GM21360 (cell line): Measurements from ENCODE around the gene CUL4B.
A peak's percentile ranks its signal among the peaks of the same experiment; 100 is the strongest.
"Not testable (repeated sequence)": the region's sequence is repeated elsewhere in the genome, so short reads cannot be mapped to it uniquely, and the experiment has no call there.

Experiments used
- ATAC-seq: cut with Tn5 transposase; IDR thresholded peaks from one replicate; pipeline ENCODE4 v1.9.1; 2021; ENCODE audit warnings: mild to moderate bottlenecking, moderate library complexity; ENCODE audit not compliant: unreplicated experiment

CUL4B gene

GRCh38 chrX:120560842-120561633 is at the start of gene CUL4B:
Gene CUL4B, minus strand, starts transcription at chrX:120560962. Its CDS starts 324 bp downstream, at chrX:120560638.
- peak; percentile 78 for ATAC-seq

- ATAC-seq = peak; percentile 40
Observed at GRCh38 chrX:120604361-120604782, 43.6 kb upstream of the CUL4B start.

DNA sequence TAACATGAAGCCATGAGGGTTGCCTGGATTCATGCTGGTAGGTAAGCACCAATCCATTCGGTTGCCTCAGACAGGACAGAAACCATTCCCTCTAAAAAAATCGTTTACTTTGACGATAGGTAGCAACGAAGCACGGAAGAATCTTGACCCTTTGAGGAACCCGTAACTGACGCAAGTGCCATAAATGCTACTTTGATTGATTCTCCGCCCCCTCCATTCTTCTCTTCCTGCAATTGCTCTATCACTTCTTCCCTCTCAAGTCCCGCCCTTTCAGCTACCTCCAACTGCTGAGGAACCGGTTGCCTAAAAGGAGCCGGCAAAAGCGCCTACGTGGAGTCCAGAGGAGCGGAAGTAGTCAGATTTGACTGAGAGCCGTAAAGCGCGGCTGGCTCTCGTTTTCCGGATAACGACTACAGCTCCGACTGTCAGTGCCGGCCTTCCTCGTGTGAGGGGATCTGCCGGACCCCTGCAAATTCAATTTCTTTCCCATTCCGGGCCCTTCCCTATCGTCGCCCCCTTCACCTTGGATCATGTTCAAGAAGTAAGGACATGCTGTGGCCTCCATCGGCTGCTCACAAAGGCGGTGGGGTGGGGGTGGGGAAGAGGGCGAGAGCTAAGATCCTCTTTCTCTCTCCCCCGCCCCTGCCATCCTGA is 43.1 kb upstream of the CUL4B start, which contains the start of gene MCTS1:
MCTS1 (plus strand) TSS at position 395 of the 654 bp plus-strand sequence; CDS start at position 531, 136 bp downstream.
- peak; percentile 87 for ATAC-seq

- ATAC-seq = no peak
Observed at GRCh38 chrX:120585702-120586101, 24.9 kb upstream of the CUL4B start.

DNA sequence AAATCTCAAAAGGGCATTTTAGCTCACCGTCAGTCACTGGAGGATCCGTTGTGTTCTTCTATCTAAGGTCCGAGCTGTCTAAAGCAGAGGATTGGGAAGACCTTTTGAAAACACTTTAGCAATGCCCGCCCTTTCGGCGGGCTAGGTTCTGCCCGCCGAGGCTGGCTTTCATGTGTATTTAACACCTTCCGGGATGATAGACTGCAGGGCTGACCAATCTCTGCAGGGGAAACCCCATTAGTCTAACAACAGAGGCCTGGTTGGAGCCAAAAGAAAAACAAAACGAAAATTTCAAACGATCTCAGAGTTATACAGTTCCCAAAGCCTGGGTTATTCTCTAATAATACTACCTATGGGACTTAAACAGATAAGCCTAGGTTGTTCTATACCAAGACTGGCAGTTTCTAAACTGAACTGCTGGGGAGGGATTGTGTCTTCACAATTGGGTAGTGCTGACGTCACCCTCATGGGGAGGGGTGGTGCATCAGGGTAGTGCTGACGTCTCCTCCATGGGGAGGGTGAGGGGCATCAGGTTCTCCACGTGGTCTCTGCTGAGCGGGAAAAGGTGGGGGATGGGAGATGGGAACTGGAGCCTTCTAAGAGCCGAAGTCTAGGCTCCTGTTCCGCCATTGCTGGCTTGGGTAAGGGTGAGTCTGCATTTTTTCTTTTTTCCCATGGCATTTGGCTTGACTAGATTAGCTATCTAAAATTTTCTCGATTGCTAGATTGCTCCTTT is 14.8 kb upstream of the CUL4B start:
- ATAC-seq = no peak

GRCh38 chrX:120573806-120574205 is 13.0 kb upstream of the CUL4B start:
- not testable (repeated sequence) for ATAC-seq

DNA sequence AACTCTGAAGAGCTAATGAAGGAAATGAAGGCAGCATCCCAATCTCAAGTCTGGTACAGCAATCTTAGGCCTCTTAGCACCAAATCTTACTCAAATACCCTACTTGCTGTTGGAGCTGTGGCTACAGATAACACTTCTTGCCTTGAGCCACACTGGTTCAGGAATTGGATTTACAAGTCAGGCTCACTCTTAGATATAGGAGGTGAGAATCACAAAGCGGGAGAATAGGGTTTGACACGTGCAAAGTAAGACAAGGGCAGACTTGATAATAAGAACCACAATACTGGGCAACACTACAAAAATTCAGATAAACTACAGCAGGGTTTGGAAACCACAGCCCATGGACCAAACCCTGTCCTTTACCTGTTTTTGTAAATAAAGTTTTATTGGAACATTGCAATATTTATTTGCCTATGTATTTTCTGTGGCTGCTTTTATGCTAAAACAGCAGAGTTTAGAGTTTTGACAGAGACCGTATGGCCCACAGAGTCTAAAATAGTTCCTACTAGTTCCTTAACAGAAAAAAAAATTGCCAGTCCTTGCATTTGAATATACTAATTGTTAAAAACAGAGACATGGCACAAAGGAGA is 9.3 kb upstream of the CUL4B start:
- no peak for ATAC-seq

GRCh38 chrX:120568609-120569008 is 7.8 kb upstream of the CUL4B start:
- ATAC-seq = no peak

- ATAC-seq = no peak
Observed at GRCh38 chrX:120568035-120568434, 7.3 kb upstream of the CUL4B start.

DNA sequence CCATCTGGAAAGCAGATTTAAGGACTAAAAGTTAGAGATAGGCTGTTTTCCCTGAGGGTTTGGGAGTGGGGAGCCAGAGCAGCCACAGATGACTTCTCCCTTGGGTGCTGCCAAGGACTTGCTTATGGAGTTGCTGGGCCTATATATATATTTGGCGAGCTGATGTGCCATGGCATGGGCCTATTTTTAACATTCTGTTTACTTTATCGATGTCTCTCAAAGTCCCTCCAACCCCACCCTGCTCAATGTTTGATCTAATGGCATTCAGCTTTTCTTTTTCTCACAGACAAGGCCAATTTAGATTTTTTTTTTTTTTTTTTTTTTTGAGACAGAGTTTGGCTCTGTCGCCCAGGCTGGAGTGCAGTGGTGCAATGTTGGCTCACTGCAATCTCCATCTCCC is 6.1 kb upstream of the CUL4B start:
- no peak for ATAC-seq

DNA sequence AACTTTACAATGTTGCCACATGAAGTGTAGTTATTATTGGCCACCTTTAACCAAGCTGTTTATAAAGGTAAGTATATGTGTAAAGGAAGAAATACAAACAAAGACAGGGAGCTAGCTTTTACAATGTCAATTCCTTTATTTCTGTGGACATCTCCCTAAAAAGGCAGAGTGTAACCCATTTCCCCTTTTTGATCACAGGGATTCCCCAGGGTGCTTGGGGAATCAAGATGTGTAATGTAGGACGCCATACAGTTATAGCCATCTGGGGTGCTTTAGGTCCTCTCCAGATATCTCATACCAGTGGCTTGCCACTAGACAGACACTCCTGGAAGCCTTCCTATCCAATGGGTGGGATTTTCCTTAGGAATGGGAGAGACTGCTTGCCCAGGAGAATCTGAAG is 4.2 kb upstream of the CUL4B start:
- ATAC-seq = no peak

- no peak for ATAC-seq
Observed at GRCh38 chrX:120562569-120562926, 1.8 kb upstream of the CUL4B start.

- ATAC-seq = no peak
Observed at GRCh38 chrX:120561634-120562568, 1.1 kb upstream of the CUL4B start.

DNA sequence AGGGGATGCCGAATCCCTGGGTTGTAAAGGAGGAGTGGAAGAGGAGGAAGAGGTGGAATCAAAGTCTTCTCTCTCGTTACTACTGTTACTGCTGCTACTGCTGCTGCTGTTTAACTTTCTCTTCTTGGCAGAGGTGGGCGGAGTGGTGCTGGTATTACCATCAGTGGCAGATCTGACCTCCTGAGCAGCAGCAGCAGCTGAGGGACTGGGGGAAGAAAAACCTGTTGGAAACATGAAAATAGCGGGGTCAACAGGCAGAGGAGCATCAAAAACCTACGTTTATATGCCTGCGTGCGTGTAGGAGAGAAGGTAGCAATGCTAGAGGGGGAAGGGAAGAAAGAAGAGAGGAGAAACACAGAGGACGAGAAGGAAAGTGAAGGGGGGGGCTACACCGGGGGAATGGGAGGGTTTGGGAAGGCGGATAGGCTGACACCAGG is 339 bp downstream of the CUL4B start:
- no peak for ATAC-seq

- ATAC-seq = no peak
Observed at GRCh38 chrX:120559804-120560203, 958 bp downstream of the CUL4B start.

DNA sequence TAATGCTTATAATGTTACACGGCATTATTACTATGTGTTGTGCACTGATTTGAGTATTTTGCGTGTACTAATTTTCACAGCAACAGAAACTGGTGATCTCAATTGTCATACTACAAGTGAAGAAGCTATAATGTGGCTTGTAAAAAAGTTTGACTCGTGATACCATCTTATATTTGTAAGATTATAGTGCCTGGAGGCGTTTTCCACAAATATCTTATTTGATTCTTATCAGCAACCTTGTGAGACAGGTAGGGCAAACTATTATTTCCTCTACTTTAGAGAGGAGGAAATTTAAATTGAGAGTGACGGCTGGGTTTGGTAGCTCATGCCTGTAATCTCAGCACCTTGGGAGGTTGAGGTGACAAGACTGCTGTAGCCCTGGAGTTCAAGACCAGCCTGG is 4.5 kb downstream of the CUL4B start:
- no peak for ATAC-seq

DNA sequence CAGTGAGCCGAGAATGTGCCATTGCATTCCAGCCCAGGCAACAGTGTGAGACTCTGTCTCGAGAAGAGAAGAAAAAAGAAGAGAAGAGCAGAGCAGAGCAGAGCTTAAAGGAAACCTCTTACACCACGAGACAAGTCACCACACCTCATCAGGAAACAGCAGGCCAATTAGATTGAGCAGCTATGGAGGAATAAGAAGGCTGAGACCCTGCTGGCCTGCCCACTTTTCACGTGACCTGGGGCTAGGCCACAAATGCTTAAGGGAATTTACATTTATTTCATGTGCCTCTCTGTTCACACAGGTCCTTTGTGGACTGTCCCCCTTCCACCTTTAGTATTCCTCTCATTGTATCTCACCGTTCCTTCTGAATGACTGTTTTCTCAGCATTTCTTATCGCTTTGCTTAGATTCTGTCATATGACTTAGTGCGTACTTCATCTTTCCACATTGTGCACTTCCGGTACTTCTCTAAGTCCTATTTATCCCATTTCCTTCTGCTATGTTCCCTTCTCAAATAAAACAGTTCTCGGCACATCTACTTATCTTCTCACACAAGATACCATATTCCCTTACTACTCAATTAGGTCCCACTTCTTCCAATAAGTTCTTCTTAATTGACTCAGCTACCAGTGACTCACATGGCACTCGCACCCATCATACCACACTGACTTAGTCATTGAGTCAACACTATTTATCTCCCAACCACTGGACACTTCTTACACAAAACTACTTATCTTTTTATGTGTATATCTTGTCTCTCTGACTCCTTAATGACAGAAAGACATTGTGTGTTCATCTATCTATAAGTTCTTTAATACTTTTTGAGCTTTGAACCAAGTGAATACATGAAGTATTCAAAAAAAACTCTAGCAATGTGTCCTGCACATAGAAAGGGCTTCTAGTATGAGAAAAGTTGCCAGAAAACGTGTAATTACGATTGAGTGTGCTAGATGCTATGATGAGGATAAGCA is 11.0 kb downstream of the CUL4B start:
- no peak for ATAC-seq

- ATAC-seq = no peak
Observed at GRCh38 chrX:120536061-120536460, 24.7 kb downstream of the CUL4B start.
